GM21423 (cell line): Measurements from ENCODE around the gene PAK2.
"Not testable (repeated sequence)": the region's sequence is repeated elsewhere in the genome, so short reads cannot be mapped to it uniquely, and the experiment has no call there.

Experiments
- ATAC-seq: cut with Tn5 transposase; IDR thresholded peaks from one replicate; pipeline ENCODE4 v1.9.1; 2021; ENCODE audit warnings: mild to moderate bottlenecking, moderate library complexity; ENCODE audit not compliant: unreplicated experiment

The PAK2 gene

GRCh38 chr3:196778755-196779154, 39.1 kb downstream of the PAK2 start:
- no peak for ATAC-seq

GRCh38 chr3:196782511-196782910, 42.9 kb downstream of the PAK2 start:
- ATAC-seq: no peak

GRCh38 chr3:196788528-196788927, 48.9 kb downstream of the PAK2 start:
- no peak for ATAC-seq

- ATAC-seq: no peak
Measured at GRCh38 chr3:196789885-196790359, 50.3 kb downstream of the PAK2 start.

- ATAC-seq: no peak
Measured at GRCh38 chr3:196790636-196791035, 51.0 kb downstream of the PAK2 start.

GRCh38 chr3:196792771-196793170, 53.1 kb downstream of the PAK2 start:
- no peak for ATAC-seq

GRCh38 chr3:196793246-196793645, 53.6 kb downstream of the PAK2 start:
- no peak for ATAC-seq

GRCh38 chr3:196794467-196794866, 54.8 kb downstream of the PAK2 start:
- no peak for ATAC-seq

- ATAC-seq: no peak
Measured at GRCh38 chr3:196796317-196796716, 56.7 kb downstream of the PAK2 start.

GRCh38 chr3:196800742-196801434, 61.2 kb downstream of the PAK2 start:
- no peak for ATAC-seq

- no peak for ATAC-seq
Measured at GRCh38 chr3:196803891-196804468, 64.3 kb downstream of the PAK2 start.

GRCh38 chr3:196804773-196805172, 65.1 kb downstream of the PAK2 start:
- ATAC-seq: no peak

- ATAC-seq: no peak
Measured at GRCh38 chr3:196810963-196811581, 71.4 kb downstream of the PAK2 start.

- no peak for ATAC-seq
Measured at GRCh38 chr3:196812853-196813252, 73.2 kb downstream of the PAK2 start.

GRCh38 chr3:196813903-196814302, 74.2 kb downstream of the PAK2 start:
- no peak for ATAC-seq

- ATAC-seq: no peak
Measured at GRCh38 chr3:196821806-196822355, 82.2 kb downstream of the PAK2 start.

GRCh38 chr3:196829651-196830050, 90.0 kb downstream of the PAK2 start:
- not testable (repeated sequence) for ATAC-seq

- no peak for ATAC-seq
Measured at GRCh38 chr3:196835086-196835485, 95.4 kb downstream of the PAK2 start.

- not testable (repeated sequence) for ATAC-seq
Measured at GRCh38 chr3:196836626-196837025, 97.0 kb downstream of the PAK2 start.

- ATAC-seq: no peak
Measured at GRCh38 chr3:196837819-196838420, 98.3 kb downstream of the PAK2 start.

GRCh38 chr3:196839351-196839750, 99.7 kb downstream of the PAK2 start:
- not testable (repeated sequence) for ATAC-seq
